Hepatocyte (in vitro differentiated cells): ENCODE data around the gene SENP1. TPM values are rescaled to one million over a fixed set of nuclear protein-coding genes. Genes with fewer than 3 reads are reported as not detected.
A peak's percentile ranks its signal among the peaks of the same experiment; 100 is the strongest.

Experiments
- DNase-seq: peaks from one replicate; pipeline ENCODE4 v3.0.0-alpha.2; 2016; ENCODE audit warnings: low spot score
- H2AFZ ChIP-seq: fragments of 200-600 bp; sonication (generic); 2 replicates; pipeline ENCODE4 v1.6.0; 2016; ENCODE audit warnings: antibody characterized with exemption, mild to moderate bottlenecking
- H3K27ac ChIP-seq: fragments of 200-600 bp; sonication (generic); 2 replicates; pipeline ENCODE4 v1.5.1; 2016; ENCODE audit warnings: mild to moderate bottlenecking
- H3K27me3 ChIP-seq: fragments of 200-600 bp; sonication (generic); 2 replicates; pipeline ENCODE4 v1.6.1; 2016
- H3K36me3 ChIP-seq: fragments of 200-600 bp; sonication (generic); replicated peaks from 2 replicates; pipeline ENCODE4 v1.5.1; 2016; ENCODE audit warnings: low read depth; ENCODE audit not compliant: insufficient read depth
- H3K4me1 ChIP-seq: fragments of 200-600 bp; sonication (generic); 2 replicates; pipeline ENCODE4 v1.5.1; 2016; ENCODE audit warnings: mild to moderate bottlenecking, moderate library complexity; ENCODE audit not compliant: insufficient read depth
- H3K4me2 ChIP-seq: fragments of 200-600 bp; sonication (generic); 2 replicates; pipeline ENCODE4 v1.6.0; 2016
- H3K4me3 ChIP-seq: fragments of 200-600 bp; sonication (generic); 2 replicates; pipeline ENCODE4 v1.5.1; 2016; ENCODE audit warnings: mild to moderate bottlenecking
- H3K79me2 ChIP-seq: fragments of 200-600 bp; sonication (generic); 2 replicates; pipeline ENCODE4 v1.6.0; 2017; ENCODE audit warnings: mild to moderate bottlenecking
- H3K9me2 ChIP-seq: fragments of 200-600 bp; sonication (generic); replicated peaks from 2 replicates; pipeline ENCODE4 v1.6.0; 2017; ENCODE audit warnings: mild to moderate bottlenecking; ENCODE audit not compliant: insufficient read depth
- H3K9me3 ChIP-seq: fragments of 200-600 bp; sonication (generic); 2 replicates; pipeline ENCODE4 v1.5.1; 2016; ENCODE audit warnings: low read depth, mild to moderate bottlenecking
- H4K20me1 ChIP-seq: fragments of 200-600 bp; sonication (generic); 2 replicates; pipeline ENCODE4 v1.6.0; 2016; ENCODE audit warnings: mild to moderate bottlenecking; ENCODE audit not compliant: insufficient read depth, poor library complexity, severe bottlenecking
- CTCF ChIP-seq: fragments of 200-600 bp; sonication (generic); IDR thresholded peaks from 2 replicates; pipeline ENCODE4 v1.5.1; 2016; ENCODE audit warnings: antibody characterized with exemption, mild to moderate bottlenecking; ENCODE audit not compliant: poor library complexity
- EZH2 ChIP-seq: fragments of 200-600 bp; sonication (generic); IDR thresholded peaks from 2 replicates; pipeline ENCODE4 v1.6.1; 2016; ENCODE audit warnings: antibody characterized with exemption, mild to moderate bottlenecking, borderline replicate concordance
- EZH2phosphoT487 ChIP-seq: fragments of 200-600 bp; sonication (generic); IDR thresholded peaks from one replicate; pipeline ENCODE4 v1.6.1; 2018; ENCODE audit warnings: antibody characterized with exemption, mild to moderate bottlenecking, low read depth, moderate library complexity; ENCODE audit not compliant: unreplicated experiment, severe bottlenecking
- WGBS: methylation state at CpG from one replicate; pipeline ENCODE4 v1.1.6; 2016; ENCODE audit warnings: low lambda C conversion rate; ENCODE audit errors: missing lambda C conversion rate; 5-methylcytosine and 5-hydroxymethylcytosine counted together
- polyA plus RNA-seq: library from polyadenylated mRNA; unstranded; fragments of >200 nt; fragmentation: Nextera tagmentation; extraction: Ambion mirVana; gene quantifications from 2 replicates; pipeline ENCODE4 v1.2.1, GENCODE V29; 2016
- total RNA-seq: library from RNA; depleted of rRNA; stranded (reverse); fragments of >200 nt; gene quantifications from 2 replicates; pipeline ENCODE4 v1.2.3, GENCODE V29; 2014

SENP1 gene
- total and polyA plus RNA-seq, 2 experiments from 2014 or later = 3.9 to 16.9 TPM

- H3K4me3 ChIP-seq = no peak overlapping the region
- no peaks in the 10 kb centered on the region for H4K20me1 ChIP-seq
- H3K4me2 ChIP-seq = no peak overlapping the region
- no peaks in the 10 kb centered on the region for H3K36me3 ChIP-seq
- H3K27ac ChIP-seq = peak overlapping the region; percentile 3
- H3K4me1 ChIP-seq = peaks cover 17% of the 10 kb centered on the region
- TF ChIP-seq EZH2phosphoT487 (no peak), EZH2 (no peak), CTCF (no peak)
- H3K27me3 ChIP-seq = no peaks in the 10 kb centered on the region
- no peaks in the 10 kb centered on the region for H3K9me2 ChIP-seq
- H2AFZ ChIP-seq = no peak overlapping the region
- H3K79me2 ChIP-seq = no peaks in the 10 kb centered on the region
- no peaks in the 10 kb centered on the region for H3K9me3 ChIP-seq
- WGBS = 33% methylated on average over 3 of the region's 3 CpGs
- DNase-seq = no peak
Measured at GRCh38 chr12:48040354-48040753, 65.5 kb downstream of the SENP1 start.

GRCh38 chr12:48039151-48039550 is 66.7 kb downstream of the SENP1 start:
- Histone ChIP-seq H3K27ac (no peak overlapping the region), H3K9me2 (no peaks in the 10 kb centered on the region), H3K4me1 (peaks cover 17% of the 10 kb centered on the region), H3K4me3 (no peak overlapping the region), H3K79me2 (no peaks in the 10 kb centered on the region), H3K9me3 (no peaks in the 10 kb centered on the region), H3K4me2 (no peak overlapping the region), H2AFZ (no peak overlapping the region), H4K20me1 (no peaks in the 10 kb centered on the region), H3K36me3 (no peaks in the 10 kb centered on the region), H3K27me3 (no peaks in the 10 kb centered on the region)
- no peak for DNase-seq
- WGBS = 84% methylated on average over 1 of the region's 1 CpG
- TF ChIP-seq CTCF (no peak), EZH2phosphoT487 (no peak), EZH2 (no peak)

GRCh38 chr12:48038085-48038484 is 67.8 kb downstream of the SENP1 start:
- Histone ChIP-seq H3K9me2 (no peaks in the 10 kb centered on the region), H2AFZ (peak overlapping the region; percentile 24), H3K27ac (peak overlapping the region; percentile 55), H3K4me3 (no peak overlapping the region), H3K9me3 (no peaks in the 10 kb centered on the region), H3K79me2 (no peaks in the 10 kb centered on the region), H3K4me2 (peak overlapping the region; percentile 42), H3K4me1 (peaks cover 17% of the 10 kb centered on the region), H4K20me1 (no peaks in the 10 kb centered on the region), H3K27me3 (no peaks in the 10 kb centered on the region), H3K36me3 (no peaks in the 10 kb centered on the region)
- TF ChIP-seq EZH2 = no peak
- TF ChIP-seq CTCF = no peak
- TF ChIP-seq EZH2phosphoT487 = no peak
- DNase-seq = no peak
- 83% methylated on average over 5 of the region's 5 CpGs for WGBS

GRCh38 chr12:48037267-48037915 is 68.5 kb downstream of the SENP1 start:
- H3K4me2 ChIP-seq = peak overlapping the region; percentile 42
- 19% methylated on average over 9 of the region's 9 CpGs for WGBS

More at GRCh38 chr12:48037267-48037915, 68.5 kb downstream of the SENP1 start:
- peak; percentile 79 for DNase-seq
- Histone ChIP-seq H3K27me3 (no peaks in the 10 kb centered on the region), H3K9me2 (no peaks in the 10 kb centered on the region), H2AFZ (peak overlapping the region; percentile 24), H3K9me3 (no peaks in the 10 kb centered on the region), H3K4me3 (no peak overlapping the region), H3K36me3 (no peaks in the 10 kb centered on the region), H3K4me1 (peaks cover 17% of the 10 kb centered on the region), H3K79me2 (no peaks in the 10 kb centered on the region), H4K20me1 (no peaks in the 10 kb centered on the region), H3K27ac (peak overlapping the region; percentile 56)
- no peak for TF ChIP-seq CTCF
- TF ChIP-seq EZH2 = no peak
- no peak for TF ChIP-seq EZH2phosphoT487
